HG02571 (cell line): ENCODE results near the gene PRDX4.
A peak's percentile ranks its signal among the peaks of the same experiment; 100 is the strongest.
"Not testable (repeated sequence)": the region's sequence is repeated elsewhere in the genome, so short reads cannot be mapped to it uniquely, and the experiment has no call there.

Source experiments
- ATAC-seq: cut with Tn5 transposase; IDR thresholded peaks from one replicate; pipeline ENCODE4 v1.9.1; 2021; ENCODE audit warnings: mild to moderate bottlenecking, moderate library complexity; ENCODE audit not compliant: unreplicated experiment

Gene PRDX4

GRCh38 chrX:23667239-23668177, at the start of gene PRDX4:
PRDX4 (plus strand) TSS chrX:23667493; CDS start chrX:23667571, 78 bp downstream.
- peak; percentile 60 for ATAC-seq

- no peak for ATAC-seq
Observed at GRCh38 chrX:23621621-23622265, 45.5 kb upstream of the PRDX4 start.

- no peak for ATAC-seq
Observed at GRCh38 chrX:23623797-23624196, 43.5 kb upstream of the PRDX4 start.

GRCh38 chrX:23626651-23627050, 40.6 kb upstream of the PRDX4 start:
- no peak for ATAC-seq

- ATAC-seq = no peak
Observed at GRCh38 chrX:23628131-23628530, 39.2 kb upstream of the PRDX4 start.

- ATAC-seq = no peak
Observed at GRCh38 chrX:23631136-23631535, 36.2 kb upstream of the PRDX4 start.

GRCh38 chrX:23633834-23634580, 33.3 kb upstream of the PRDX4 start:
- no peak for ATAC-seq

GRCh38 chrX:23637187-23637586, 30.1 kb upstream of the PRDX4 start:
- ATAC-seq = no peak

- ATAC-seq = no peak
Observed at GRCh38 chrX:23643020-23643419, 24.3 kb upstream of the PRDX4 start.

- no peak for ATAC-seq
Observed at GRCh38 chrX:23644744-23645143, 22.5 kb upstream of the PRDX4 start.

- ATAC-seq = no peak
Observed at GRCh38 chrX:23656091-23656490, 11.2 kb upstream of the PRDX4 start.

- ATAC-seq = no peak
Observed at GRCh38 chrX:23656684-23657083, 10.6 kb upstream of the PRDX4 start.

- ATAC-seq = no peak
Observed at GRCh38 chrX:23659339-23659738, 8.0 kb upstream of the PRDX4 start.

GRCh38 chrX:23660083-23660765, 7.1 kb upstream of the PRDX4 start:
- not testable (repeated sequence) for ATAC-seq

- ATAC-seq = no peak
Observed at GRCh38 chrX:23660766-23661132, 6.5 kb upstream of the PRDX4 start.

- ATAC-seq = no peak
Observed at GRCh38 chrX:23661671-23662070, 5.6 kb upstream of the PRDX4 start.

- no peak for ATAC-seq
Observed at GRCh38 chrX:23662187-23662586, 5.1 kb upstream of the PRDX4 start.

- ATAC-seq = no peak
Observed at GRCh38 chrX:23662853-23663252, 4.4 kb upstream of the PRDX4 start.

GRCh38 chrX:23664496-23664895, 2.8 kb upstream of the PRDX4 start:
- ATAC-seq = no peak

GRCh38 chrX:23666282-23666681, 1.0 kb upstream of the PRDX4 start:
- ATAC-seq = no peak

GRCh38 chrX:23668335-23668734, 1.0 kb downstream of the PRDX4 start:
- ATAC-seq = no peak
